ENCODE results near the gene COL19A1. TPM values are rescaled to one million over a fixed set of nuclear protein-coding genes. Genes with fewer than 3 reads are reported as not detected.

The COL19A1 gene
- polyA plus RNA-seq, 1 donor (not counting 4 experiments of a cell fraction or from before 2014, with no cell fraction given): not detected

- dilution Hi-C loops (cut with MboI; ENCODE audit: extremely low pct_ligation_motif_present, low sequenced_read_pairs): no loop called here
- Histone ChIP-seq H3K36me3 (ENCODE audit: control insufficient read depth in 2 of 2, extremely low read depth in 1 of 2, insufficient read depth in 2 of 2, low read length in 2 of 2) (no peaks in the 10 kb centered on the region), H3K27me3 (ENCODE audit: control insufficient read depth, extremely low read depth, insufficient read depth, low read length) (no peaks in the 10 kb centered on the region), H3K4me2 (ENCODE audit: control insufficient read depth, extremely low read depth, insufficient read depth, low read depth, low read length) (no peak overlapping the region), H3K9me3 (ENCODE audit: control insufficient read depth, low read depth, low read length) (no peaks in the 10 kb centered on the region), H3K4me3 (ENCODE audit: control insufficient read depth in 2 of 3, extremely low read depth in 1 of 3, insufficient read depth in 2 of 3, low read depth in 1 of 3, low read length in 3 of 3) (no peak overlapping the region), H3K79me2 (ENCODE audit: control insufficient read depth, insufficient read depth, low read length) (no peaks in the 10 kb centered on the region), H3K9ac (ENCODE audit: control insufficient read depth, extremely low read depth, insufficient read depth, low read length) (no peak overlapping the region), H4K20me1 (ENCODE audit: control insufficient read depth, extremely low read depth, insufficient read depth, low read length) (no peaks in the 10 kb centered on the region), H3K9me1 (ENCODE audit: control insufficient read depth, extremely low read depth, insufficient read depth, low read length) (no peaks in the 10 kb centered on the region), H2AFZ (ENCODE audit: control insufficient read depth, low read length) (no peak overlapping the region), H3K4me1 (ENCODE audit: control insufficient read depth, extremely low read depth, insufficient read depth, low read length) (no peaks in the 10 kb centered on the region), H3K27ac (ENCODE audit: control insufficient read depth, insufficient read depth, low read length) (no peak overlapping the region)
- no peak for DNase-seq (ENCODE audit: low read depth, low spot score)
- no peak for TF ChIP-seq EZH2 (IDR thresholded peaks at IDR 0.05; ENCODE audit: low read length)
- TF ChIP-seq CTCF (optimal IDR thresholded peaks at IDR 0.05 in 1 of 3, IDR thresholded peaks at IDR 0.05 in 1 of 3, conservative IDR thresholded peaks at IDR 0.05 in 1 of 3; ENCODE audit: extremely low read depth in 1 of 3, insufficient read depth in 2 of 3, low read length in 3 of 3): no peak
- FAIRE-seq: no peak
Observed at GRCh38 chr6:69878795-69879194, 12.4 kb downstream of the COL19A1 start.

- Histone ChIP-seq H3K36me3 (ENCODE audit: control insufficient read depth in 2 of 2, extremely low read depth in 1 of 2, insufficient read depth in 2 of 2, low read length in 2 of 2) (no peaks in the 10 kb centered on the region), H3K9me3 (ENCODE audit: control insufficient read depth, low read depth, low read length) (no peaks in the 10 kb centered on the region), H2AFZ (ENCODE audit: control insufficient read depth, low read length) (no peak overlapping the region), H3K9ac (ENCODE audit: control insufficient read depth, extremely low read depth, insufficient read depth, low read length) (no peak overlapping the region), H3K4me3 (ENCODE audit: control insufficient read depth in 2 of 3, extremely low read depth in 1 of 3, insufficient read depth in 2 of 3, low read depth in 1 of 3, low read length in 3 of 3) (no peak overlapping the region), H3K9me1 (ENCODE audit: control insufficient read depth, extremely low read depth, insufficient read depth, low read length) (no peaks in the 10 kb centered on the region), H3K4me1 (ENCODE audit: control insufficient read depth, extremely low read depth, insufficient read depth, low read length) (no peaks in the 10 kb centered on the region), H3K27me3 (ENCODE audit: control insufficient read depth, extremely low read depth, insufficient read depth, low read length) (no peaks in the 10 kb centered on the region), H4K20me1 (ENCODE audit: control insufficient read depth, extremely low read depth, insufficient read depth, low read length) (no peaks in the 10 kb centered on the region), H3K27ac (ENCODE audit: control insufficient read depth, insufficient read depth, low read length) (no peak overlapping the region), H3K79me2 (ENCODE audit: control insufficient read depth, insufficient read depth, low read length) (no peaks in the 10 kb centered on the region), H3K4me2 (ENCODE audit: control insufficient read depth, extremely low read depth, insufficient read depth, low read depth, low read length) (no peak overlapping the region)
- dilution Hi-C loops (cut with MboI; ENCODE audit: extremely low pct_ligation_motif_present, low sequenced_read_pairs): no loop called here
- no peak for DNase-seq (ENCODE audit: low read depth, low spot score)
- TF ChIP-seq EZH2 (IDR thresholded peaks at IDR 0.05; ENCODE audit: low read length) (no peak), CTCF (optimal IDR thresholded peaks at IDR 0.05 in 1 of 3, IDR thresholded peaks at IDR 0.05 in 1 of 3, conservative IDR thresholded peaks at IDR 0.05 in 1 of 3; ENCODE audit: extremely low read depth in 1 of 3, insufficient read depth in 2 of 3, low read length in 3 of 3) (no peak)
- FAIRE-seq: no peak
Observed at GRCh38 chr6:69880601-69881000, 14.2 kb downstream of the COL19A1 start.

Data from keratinocyte (primary cell).